Amniotic epithelial cell (primary cell): ENCODE measurements around the gene NFYC.
"Not testable (repeated sequence)": the region's sequence is repeated elsewhere in the genome, so short reads cannot be mapped to it uniquely, and the experiment has no call there.

Source experiments
- DNase-seq: peaks from one replicate; pipeline ENCODE4 v3.0.0-alpha.2; 2010; ENCODE audit warnings: low read depth

Gene NFYC

DNA sequence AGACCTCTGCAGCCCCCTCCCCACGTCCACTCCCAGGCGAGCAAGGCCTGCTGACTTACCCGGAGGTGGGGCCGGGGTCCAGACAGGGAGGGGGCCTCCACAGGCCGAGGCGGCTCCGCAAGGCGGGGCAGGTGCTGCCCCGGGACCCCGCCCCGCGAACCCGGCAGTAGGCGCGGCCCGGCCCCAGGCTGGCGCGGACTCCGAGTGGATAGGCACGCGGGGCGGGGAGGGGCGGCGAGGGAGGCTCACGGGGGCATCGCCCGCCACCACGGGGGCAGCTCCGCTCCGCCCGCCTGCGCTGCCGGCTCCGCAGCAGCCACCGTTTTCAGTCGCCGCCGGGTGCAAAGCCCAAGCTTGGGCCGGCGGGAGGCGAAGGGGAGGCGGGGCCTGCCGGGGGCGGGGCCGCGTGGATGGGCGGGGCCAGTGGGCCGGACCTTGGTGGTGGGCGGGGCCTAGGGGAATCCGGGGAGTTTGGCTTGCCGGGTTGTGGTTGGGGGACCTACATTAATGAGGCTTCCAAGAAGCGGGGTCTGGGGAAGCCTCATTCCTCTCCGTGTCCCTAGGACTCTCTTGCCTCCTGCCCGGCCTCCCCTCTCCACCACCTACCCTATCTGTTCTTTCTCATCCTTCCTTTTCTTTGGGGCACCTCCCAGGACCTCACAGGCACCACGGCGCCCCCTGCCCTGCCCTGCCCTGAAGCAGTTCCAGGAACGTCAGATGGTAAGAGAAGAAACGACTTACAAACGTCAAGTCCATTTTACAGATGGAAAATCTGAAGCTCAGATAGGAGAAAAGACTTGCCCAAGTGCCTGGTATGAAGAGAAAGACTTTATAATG is 26.0 kb upstream of the NFYC start, which contains the start of gene RIMS3:
TSS of gene RIMS3 (minus strand) at position 348 of the 837 bp plus-strand sequence. CDS start 23,757 bp downstream, outside the sequence.
- DNase-seq = peak; percentile 7

DNA sequence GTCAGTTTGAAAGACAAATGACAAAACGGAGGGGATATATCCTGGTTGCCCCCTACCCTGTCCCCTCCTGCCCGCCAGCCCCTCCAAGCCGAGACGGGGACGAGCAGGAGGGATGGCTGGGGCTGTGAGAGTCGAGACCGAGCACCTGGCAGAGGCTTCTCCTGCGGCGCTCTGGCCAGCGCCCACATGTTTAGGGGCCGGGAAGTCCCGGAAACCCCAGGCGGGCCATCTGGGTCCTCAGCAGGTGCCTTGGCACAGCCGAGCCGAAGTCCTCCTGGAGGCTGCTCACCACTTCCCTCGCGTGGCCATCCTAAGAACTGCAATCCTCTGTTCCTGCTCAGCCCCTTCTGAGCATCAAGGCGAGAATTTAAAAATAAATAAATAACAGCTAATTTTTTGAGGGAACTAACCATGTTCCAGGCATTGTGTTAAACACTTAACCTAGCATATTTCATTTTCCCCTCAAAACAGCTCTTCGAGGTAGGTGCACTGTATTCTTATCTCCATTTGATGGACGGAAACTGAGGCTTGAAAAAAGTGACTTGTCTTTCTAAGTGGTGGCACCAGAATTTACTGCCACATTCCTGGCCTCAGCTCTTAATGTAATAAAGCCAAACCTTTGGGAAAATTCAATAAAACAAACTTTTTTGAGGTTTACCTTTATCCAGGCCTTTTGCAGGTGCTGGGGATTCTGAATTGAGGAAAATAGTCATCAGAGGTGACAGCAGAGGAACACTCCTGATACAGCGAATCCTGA is 22.6 kb upstream of the NFYC start:
- DNase-seq = peak; percentile 45

DNA sequence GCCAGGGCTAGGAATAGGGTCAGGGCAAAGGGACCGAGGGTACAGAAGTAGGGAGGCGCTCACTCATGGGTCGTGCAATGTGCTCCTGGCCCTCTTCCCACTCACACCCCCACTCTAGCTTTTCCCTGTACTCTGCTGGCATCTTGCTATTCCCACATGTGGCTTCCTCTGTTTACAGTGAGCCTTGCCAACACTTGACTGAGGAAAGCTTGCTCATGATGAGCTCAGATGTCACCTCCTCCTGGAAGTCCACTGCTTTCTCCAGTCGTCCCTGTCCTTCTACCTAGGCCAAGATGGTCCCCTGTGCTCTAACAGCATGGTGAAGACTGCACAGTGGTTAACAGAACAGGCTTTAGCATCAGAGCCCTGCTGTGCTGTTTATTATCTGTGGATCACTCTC is 18.1 kb upstream of the NFYC start:
- no peak for DNase-seq

DNA sequence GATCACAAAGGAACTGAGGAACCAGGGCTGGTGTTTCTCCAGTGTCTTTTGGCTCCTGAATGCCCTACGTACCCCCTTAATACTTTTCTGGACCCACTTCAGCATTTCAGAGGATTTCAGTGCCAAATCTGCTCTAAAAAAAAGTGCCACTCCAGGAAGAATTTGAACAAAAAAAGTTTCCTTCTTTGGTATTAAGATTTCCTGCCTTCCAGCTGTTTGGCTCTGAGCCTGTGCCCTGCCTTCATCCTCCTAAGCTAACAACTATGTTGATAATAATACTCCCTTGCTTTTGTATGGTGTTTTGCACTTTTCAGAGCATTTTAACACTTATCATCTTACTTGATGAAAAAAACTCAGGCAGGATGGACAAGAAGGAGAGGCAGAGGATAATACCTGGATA is 15.0 kb upstream of the NFYC start:
- DNase-seq = no peak

DNA sequence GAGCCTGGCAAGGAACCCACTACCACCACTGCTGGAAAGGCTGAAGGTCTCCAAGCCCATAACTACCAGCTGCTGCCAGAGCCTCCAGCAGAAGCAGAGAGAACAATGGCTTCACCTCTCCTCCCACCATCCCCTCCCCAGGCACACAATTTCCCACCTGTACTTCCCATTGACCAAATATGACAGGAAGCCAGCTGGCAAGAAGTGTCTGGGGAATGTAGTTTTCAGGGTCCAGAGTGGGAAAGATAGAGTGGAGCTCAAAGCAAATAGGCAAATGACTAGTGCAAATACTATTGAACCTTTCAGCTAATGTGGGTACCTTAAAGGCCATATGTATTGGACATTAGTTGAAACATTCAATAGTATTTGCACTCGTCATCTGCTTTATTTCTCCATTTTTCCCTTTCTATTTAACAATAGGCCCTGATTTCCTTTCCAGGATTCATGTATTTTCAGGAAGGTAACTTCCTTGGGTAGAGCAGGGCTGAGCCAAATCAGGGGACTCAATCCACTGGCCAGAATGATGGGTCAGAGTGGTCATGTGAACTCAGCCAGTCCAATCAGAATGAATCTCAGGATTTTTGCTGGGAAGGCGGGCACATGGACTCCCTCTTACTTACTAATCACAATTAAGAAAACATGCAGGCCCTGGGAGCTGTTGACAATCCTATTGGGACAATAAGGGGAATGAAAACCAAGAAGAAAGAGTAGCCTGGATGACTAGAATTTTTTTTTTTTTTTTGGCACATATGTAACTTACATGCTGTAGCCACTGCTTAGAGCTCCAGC is 12.1 kb upstream of the NFYC start:
- DNase-seq = no peak

DNA sequence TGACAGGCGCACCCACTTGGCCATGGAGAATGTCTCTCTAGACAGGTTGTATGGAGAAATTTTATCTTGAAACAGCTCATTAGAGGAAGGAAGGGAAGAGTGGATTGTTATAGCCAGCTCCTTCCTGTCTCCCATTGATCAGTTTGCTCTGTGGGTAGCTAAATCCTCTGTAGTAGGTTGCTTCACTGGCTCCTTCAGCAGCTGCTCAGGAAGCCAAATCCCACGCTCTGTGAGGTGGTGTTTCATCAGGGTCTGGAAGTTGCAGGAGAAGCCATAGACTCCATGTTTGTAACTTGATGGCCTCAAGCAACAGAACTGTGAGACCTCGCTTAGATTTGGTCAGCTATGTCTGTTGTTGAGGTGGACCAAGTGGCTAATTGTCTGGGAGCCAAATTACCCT is 6.8 kb upstream of the NFYC start:
- no peak for DNase-seq

DNA sequence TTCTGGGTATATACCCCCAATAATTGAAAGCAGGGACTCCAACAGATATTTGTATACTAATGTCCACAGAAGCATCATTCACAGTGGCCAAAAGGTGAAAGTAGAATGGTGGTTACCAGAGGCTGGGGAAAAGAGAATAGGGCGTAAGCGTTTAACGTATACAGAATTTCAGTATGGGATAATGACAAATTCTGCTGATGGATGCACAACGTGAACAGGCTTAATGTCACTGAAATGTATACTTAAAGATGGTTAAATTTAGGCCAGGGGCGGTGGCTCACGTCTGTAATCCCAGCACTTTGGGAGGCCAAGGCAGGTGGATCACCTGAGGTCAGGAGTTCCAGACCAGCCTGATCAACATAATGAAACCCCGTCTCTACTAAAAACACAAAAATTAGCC is 4.4 kb upstream of the NFYC start:
- no peak for DNase-seq

DNA sequence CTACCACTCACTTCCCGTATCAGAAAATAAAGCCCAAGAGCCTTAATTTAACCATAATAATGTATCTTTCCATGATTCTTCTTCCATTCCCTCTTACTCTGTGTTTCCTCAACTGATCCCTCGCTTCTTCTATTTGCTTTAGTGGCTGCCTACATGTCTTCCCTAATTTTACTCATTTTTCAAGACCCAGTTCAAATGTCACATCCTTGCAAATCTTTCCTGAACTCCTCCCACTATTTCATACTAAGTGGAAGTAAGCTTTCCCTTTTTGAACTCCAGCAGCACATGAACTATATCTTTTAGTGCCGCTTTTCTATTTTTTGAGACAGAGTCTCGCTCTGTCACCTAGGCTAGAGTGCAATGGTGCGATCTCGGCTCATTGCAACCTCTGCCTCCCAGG is 3.8 kb upstream of the NFYC start:
- DNase-seq = no peak

DNA sequence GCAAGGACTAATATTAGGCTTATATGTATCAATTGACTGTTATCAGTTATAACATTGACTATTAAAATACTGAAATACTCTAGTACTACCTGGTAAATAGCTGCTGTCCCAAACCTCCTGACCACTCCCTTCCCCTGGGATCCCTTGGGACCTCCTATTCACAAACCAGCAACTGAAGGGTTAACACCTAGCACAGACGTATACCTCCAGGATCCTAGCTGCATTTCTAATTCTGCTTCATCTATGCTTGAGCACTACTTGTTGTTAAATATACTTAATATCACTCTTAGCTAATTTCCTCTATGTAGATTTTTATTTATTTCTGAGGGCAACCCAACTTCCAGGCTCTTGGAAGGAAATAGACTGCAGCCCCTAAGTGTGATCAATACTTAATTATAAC is 1.8 kb upstream of the NFYC start:
- DNase-seq = no peak

DNA sequence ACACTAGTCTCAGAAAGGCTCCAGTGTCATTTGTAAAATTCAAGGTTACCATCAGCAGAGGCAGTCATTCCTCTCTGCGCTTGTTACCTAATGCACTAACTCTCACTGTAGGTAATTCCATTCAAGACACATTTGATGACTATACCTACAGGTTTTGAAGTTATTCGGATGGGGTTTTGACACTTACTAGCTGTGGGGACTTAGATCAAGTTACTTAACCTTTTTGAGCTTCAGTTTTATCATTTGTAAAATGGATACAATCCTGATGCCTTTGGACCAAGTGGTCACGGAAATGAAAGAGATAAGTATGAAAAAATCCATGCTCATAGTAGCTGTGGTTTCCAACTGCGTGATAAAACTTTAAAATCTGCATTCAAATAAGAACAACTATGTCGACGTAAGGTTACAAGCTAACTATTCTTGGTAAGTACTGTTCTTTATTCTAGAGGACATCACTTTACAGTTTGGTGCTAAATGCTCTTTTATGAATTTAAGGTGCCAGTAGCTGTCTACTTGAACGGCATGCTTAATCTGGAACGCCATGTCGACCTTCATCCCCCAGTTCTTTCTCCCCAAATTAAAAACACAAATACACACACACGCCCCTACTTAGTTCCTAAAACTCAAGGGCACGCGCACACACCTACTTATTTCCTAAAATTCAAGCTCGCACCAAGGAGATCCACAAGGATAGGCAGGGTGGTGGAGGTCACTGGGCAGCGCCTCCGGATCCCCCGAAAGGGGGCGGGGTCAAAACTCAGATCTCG is 550 bp upstream of the NFYC start:
- DNase-seq = peak; percentile 12

DNA sequence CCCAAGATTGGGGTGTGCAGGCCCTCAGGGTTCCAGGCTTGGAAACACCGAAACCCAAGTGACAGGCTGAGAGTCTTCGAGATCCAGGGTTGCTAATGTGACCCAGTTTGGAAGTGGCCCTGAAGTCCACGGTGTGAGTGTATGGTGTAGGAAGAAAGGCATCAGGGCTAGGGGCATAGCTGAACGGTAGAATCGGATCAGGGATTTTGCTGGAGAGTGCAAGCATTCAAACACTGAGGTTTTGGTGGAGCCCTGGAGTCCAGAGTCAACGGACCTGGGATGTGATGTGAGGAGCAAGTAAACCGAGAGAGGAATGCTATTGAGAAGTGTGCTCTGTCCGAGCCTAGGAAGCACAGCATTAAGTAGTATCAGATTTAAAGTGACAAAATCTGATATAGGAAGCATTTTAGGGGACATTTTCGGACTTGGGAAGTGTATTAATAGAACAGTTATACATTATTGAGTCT is 958 bp downstream of the NFYC start:
- DNase-seq = no peak

DNA sequence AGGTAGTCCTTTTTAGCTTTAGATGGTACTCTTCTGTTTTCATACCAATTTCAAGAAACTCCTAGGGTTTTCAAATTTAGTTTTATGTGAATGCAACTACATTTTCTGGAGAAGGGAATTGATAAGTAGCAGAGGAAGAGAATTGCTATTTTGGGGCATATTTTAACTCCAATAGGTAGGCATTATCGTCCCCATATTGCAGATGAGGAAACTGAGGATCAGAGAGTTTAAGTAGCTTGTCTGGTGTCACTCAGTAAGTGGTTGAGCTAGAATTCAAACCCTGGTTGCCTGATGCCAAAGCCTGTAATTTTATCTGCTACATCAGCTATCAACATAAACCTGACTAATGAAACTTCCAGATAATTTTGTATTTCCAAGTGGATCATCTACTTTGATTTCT is 1.9 kb downstream of the NFYC start:
- no peak for DNase-seq

DNA sequence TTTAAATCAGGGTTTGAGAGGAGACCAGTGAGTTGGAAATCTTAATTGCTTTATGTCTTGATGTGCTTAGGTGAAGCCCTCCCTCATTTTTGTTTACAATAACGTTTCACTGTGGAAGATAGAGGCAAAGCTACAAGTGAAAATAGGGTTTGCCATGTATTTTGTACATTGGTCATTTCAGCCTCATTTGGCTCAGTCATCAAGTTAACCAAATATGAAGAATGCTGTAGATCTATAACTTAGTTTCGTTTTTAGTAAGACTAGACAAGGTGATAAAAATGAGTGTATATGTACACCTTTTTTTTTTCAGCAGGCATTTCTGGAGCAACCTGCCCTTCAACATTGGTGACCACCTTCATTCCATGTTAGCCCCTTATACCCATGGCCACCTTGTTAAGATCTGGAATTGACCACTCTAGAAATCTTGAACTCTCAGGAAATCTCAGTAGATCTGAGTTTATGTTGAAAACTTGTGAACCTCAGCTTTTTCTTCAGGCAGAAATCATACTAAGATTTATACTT is 2.9 kb downstream of the NFYC start:
- DNase-seq = no peak

DNA sequence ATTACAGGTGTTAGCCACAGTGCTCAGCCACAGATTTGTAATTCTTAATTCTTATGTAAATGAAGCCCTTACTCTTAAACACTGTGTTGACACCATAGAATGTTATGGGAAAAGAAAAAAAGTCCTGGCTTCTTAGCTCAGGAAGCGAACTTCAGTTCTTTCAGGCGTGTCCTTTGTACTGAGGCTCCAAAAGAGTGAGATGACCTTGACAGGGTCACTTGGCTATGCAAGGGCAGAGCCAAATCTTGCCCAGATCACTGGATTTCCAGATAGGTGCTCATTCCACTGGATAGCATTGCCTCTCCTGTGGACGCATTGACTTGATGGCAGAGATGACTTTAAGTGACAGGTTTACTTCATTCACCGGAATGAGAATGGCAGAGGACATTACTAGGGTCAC is 4.8 kb downstream of the NFYC start:
- DNase-seq = no peak

DNA sequence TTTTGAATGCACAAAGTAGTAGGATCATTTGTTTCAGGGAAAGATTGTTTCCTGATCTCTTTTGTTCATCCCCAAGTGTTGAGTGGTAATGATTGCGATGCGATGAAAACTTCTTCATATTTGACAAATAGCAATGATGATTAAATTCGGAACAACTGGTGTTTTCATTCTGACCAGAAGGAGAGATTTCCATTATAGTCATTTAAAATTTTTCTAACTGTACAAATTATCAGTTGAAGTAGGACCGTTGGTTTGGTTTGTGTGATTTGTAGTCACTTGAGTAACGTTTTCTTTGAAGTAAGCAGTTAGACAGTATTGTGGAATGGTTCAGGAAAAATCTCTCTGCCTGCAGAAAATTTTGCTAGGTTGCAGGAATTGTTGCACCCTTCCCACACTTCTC is 5.9 kb downstream of the NFYC start:
- no peak for DNase-seq

DNA sequence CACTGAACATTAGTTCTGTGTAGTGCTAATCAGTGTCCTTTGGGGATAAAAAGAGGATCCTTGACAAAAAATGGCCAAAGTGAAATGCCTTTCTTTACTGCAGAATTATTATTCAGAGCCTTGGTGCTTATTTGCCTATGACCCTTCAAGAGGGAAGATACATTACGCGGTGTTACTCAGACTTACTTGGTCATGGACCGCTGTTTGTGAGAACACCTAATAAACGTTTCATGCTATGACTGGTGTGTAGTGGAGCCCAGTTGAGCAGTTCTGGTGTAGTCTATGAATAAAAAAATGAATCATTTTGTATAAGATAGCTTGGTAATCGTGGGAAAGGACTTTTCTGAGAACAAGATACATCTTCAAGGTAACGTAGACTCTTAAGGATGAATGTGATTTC is 8.3 kb downstream of the NFYC start:
- DNase-seq = peak; percentile 28

DNA sequence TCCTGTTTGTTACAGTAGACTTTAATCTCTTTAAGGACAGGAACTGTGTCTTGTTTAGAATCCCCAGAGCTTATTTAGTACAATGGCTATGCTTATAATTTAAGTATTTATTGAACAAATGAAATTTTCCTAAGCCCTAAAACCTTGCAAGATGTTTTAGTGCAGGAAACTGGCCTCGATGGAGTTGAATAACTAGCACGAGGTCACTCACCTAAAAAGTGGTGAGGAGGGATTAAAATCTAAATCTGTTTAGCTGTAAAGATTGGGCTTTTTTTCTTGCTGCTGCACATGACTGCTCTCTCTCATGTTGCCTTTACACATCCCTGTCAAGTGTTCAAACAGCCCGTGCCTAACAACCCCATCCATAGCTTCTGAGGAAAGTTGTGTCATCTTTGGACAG is 10.2 kb downstream of the NFYC start:
- no peak for DNase-seq

DNA sequence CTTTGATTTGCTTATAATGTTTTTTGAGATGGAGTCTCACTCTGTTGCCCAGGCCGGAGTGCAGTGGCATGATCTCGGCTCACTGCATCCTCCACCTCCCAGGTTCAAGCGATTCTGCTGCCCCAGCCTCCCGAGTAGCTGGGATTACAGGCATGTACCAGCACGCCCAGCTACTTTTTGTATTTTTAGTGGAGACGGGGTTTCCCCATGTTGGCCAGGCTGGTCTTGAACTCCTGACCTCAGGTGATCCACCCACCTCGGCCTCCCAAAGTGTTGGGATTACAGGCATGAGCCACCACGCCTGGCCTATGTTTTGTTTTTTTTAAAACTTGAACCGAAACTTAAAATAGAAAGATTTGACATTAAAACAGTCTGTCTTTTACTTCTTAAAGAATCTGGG is 11.3 kb downstream of the NFYC start:
- DNase-seq = not testable (repeated sequence)

DNA sequence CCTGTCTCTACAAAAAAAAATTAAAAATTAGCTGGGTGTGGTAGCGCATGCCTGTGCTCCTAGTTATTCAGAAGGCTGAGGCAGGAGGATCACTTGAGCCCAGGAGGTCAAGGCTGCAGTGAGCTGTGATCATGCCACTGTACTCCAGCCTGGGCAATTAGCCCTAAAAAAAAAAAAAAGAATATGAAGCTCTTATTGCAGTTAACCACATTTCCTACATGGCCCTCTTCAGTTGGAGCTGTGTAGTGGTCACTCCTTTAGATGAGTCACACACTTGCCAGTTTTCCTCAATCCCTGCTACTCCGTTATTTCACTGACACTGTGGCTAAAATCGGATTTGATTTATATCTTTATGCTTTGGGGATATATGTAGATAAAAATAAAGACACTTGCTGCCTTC is 11.8 kb downstream of the NFYC start:
- peak; percentile 87 for DNase-seq

DNA sequence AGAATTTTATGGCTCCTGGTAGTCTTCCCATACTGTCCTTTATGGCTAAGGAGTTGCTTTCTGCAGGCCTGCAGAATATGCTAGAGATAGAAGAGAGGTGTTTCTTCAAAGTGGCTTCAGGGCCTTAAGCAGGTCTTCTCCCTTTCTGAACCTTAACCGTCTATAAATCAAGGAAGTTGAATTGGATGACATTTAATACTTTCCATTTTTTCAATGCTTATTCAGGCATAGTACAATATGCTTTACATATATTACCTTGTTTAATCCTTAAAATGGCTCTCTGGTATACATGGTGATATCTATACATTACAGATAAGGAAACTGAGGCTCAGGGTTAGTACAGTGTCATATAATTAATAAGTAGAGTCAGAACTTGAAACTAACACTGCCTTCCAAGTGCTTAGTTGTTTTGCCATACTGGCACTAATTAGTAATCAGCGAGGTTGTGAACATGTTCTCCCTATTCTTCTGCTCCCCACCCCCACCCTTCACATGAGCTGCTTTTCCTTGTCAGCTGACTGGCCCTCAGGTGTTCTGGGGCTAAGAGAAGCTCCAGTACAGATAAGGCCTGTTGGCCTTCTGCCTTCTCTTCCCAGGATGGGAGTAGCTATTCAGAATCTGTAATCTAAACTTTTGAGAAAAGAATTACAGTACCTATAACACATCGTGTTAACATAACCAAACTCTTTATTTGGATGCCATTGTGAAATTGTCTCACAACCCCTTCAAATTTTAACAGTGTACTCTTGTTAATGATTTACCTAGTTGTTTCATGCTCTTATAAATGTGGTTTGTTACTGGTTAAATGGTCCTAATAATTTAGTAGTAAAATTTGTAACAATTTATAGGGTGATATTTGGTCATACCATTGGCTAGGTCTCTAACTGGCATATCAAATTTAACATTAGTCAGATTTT is 13.6 kb downstream of the NFYC start:
- DNase-seq = no peak
